GM10266 (cell line): ENCODE data around the gene SLC27A5.
A peak's percentile ranks its signal among the peaks of the same experiment; 100 is the strongest.
"Not testable (repeated sequence)": the region's sequence is repeated elsewhere in the genome, so short reads cannot be mapped to it uniquely, and the experiment has no call there.

Source experiments
- DNase-seq: peaks from one replicate; pipeline ENCODE4 v3.0.0; 2012; ENCODE audit errors: extremely low spot score
- TF ChIP-seq, protein P1 (sequence below): IDR thresholded peaks from 2 replicates; pipeline ENCODE4 v1.5.1; 2012; ENCODE audit warnings: mild to moderate bottlenecking, low read depth; ENCODE audit not compliant: control insufficient read depth, insufficient read depth; ENCODE audit errors: missing control alignments

SLC27A5 gene

GRCh38 chr19:58466089-58466759 lies 45.6 kb downstream of the SLC27A5 start:
- DNase-seq, result no peak
- TF ChIP-seq, protein P1, sequence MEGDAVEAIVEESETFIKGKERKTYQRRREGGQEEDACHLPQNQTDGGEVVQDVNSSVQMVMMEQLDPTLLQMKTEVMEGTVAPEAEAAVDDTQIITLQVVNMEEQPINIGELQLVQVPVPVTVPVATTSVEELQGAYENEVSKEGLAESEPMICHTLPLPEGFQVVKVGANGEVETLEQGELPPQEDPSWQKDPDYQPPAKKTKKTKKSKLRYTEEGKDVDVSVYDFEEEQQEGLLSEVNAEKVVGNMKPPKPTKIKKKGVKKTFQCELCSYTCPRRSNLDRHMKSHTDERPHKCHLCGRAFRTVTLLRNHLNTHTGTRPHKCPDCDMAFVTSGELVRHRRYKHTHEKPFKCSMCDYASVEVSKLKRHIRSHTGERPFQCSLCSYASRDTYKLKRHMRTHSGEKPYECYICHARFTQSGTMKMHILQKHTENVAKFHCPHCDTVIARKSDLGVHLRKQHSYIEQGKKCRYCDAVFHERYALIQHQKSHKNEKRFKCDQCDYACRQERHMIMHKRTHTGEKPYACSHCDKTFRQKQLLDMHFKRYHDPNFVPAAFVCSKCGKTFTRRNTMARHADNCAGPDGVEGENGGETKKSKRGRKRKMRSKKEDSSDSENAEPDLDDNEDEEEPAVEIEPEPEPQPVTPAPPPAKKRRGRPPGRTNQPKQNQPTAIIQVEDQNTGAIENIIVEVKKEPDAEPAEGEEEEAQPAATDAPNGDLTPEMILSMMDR, result no peak

GRCh38 chr19:58460039-58460438 lies 51.8 kb downstream of the SLC27A5 start:
- DNase-seq, result no peak
- TF ChIP-seq, protein P1, result no peak

- TF ChIP-seq, protein P1, result no peak
- no peak for DNase-seq
These were observed 55.7 kb downstream of the SLC27A5 start for GRCh38 chr19:58456111-58456510.

DNA sequence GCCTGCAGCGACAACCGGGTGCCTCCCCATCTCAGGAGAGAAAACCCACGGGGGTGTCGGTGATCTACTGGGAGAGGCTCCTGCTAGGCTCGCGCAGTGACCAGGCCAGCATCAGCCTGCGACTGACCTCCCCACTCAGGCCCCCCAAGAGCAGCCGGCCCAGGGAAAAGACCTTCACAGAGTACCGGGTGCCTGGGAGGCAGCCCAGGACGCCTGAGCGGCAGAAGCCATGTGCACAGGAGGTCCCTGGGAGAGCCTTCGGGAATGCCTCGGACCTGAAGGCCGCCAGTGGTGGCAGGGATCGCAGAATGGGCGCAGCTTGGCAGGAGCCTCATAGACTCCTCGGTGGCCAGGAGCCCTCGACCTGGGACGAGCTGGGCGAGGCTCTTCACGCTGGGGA lies 56.5 kb downstream of the SLC27A5 start:
- TF ChIP-seq, protein P1, result no peak
- no peak for DNase-seq

DNA sequence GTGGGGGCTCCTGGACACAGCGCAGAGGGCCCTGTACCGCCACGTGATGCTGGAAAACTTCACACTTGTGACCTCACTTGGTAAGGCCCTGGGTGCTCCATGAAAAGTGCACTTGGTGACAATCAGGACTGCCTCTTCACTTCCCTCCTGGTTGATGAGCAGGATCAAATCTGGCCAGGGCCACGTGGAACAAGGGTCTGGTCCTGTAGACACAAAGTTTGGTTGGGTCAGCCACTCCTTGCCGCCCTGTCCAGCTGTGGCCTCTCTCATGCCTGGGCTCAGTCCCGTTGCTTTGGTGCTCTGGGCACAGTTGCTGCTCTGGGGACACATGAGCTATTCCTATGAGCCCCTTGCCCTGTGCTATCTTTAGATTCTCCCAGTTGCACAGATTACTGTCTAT lies 58.0 kb downstream of the SLC27A5 start:
- TF ChIP-seq, protein P1, result no peak
- DNase-seq, result no peak

GRCh38 chr19:58451358-58452101 lies 60.3 kb downstream of the SLC27A5 start, which contains the start of gene ZNF324B:
TSS of gene ZNF324B (plus strand) at chr19:58451622. CDS start at chr19:58453702, 2,080 bp downstream.
- DNase-seq, result peak; percentile 96
- TF ChIP-seq, protein P1, result no peak

- TF ChIP-seq, protein P1, result no peak
- no peak for DNase-seq
These were observed 60.9 kb downstream of the SLC27A5 start for GRCh38 chr19:58450856-58451357.

DNA sequence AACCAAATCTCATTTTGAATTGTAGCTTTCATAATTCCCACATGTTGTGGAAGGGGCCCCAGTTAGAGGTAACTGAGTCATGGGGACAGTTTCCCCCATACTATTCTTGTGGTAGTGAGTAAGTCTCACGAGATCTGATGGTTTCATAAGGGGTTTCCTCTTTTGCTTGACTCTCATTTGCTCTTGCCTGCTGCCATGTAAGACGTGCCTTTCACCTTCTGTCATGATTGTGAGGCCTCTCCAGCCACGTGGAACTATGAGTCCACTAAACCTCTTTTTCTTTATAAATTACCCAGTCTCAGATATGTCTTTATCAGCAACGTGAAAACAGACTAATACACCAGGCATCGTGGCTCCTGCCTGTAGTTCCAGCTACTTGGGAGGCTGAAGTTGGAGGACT lies 61.8 kb downstream of the SLC27A5 start:
- DNase-seq, result not testable (repeated sequence)

DNA sequence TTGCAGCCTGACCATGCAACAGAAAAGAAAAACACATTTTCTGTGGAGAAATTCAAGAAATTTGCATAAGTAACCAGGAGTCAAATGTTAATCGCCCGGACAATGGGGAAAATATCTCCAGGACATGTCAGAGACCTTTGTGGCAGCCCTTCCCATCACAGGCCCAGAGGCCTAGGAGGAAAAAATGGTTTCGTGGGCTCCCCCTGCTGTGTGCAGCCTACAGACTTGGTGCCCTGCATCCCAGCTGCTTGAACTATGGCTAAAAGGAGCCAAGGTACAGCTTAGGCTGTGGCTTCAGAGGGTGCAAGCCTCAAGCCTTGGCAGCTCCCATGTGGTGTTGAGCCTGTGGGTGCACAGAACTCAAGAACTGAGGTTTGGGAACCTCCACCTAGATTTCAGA lies 62.9 kb downstream of the SLC27A5 start:
- not testable (repeated sequence) for DNase-seq
